Caki2 (cell line): ENCODE data around the gene CASKIN2. TPM values are rescaled to one million over a fixed set of nuclear protein-coding genes. Genes with fewer than 3 reads are reported as not detected.
"Not testable (repeated sequence)": the region's sequence is repeated elsewhere in the genome, so short reads cannot be mapped to it uniquely, and the experiment has no call there.

Experiments
- DNase-seq: peaks from one replicate; pipeline ENCODE4 v3.0.0-alpha.2; 2015; ENCODE audit warnings: low read depth
- in situ Hi-C: cut with HindIII; loops from 2 replicates; pipeline ENCODE4 v1.10.0; 2016; ENCODE audit warnings: low sequenced_read_pairs, low pct_unique_long_range_greater_than_20kb, mixed read lengths
- total RNA-seq: library from RNA; depleted of rRNA; stranded (reverse); fragments of >200 nt; shearing (Covaris generic); gene quantifications from 2 replicates; pipeline ENCODE4 v1.2.3, GENCODE V29; 2014; ENCODE audit warnings: low replicate concordance

Gene CASKIN2
- total RNA-seq, 1 experiment from 2014 or later, result 12.9 TPM

GRCh38 chr17:75524970-75525805, 9.9 kb upstream of the CASKIN2 start, which contains the start of gene LLGL2:
Gene LLGL2 (plus strand): TSS chr17:75525697. CDS start chr17:75543427, 17,730 bp downstream.
- peak; percentile 89 for DNase-seq
- in situ Hi-C loops, result no loop called here

- in situ Hi-C loops, result no loop called here
- DNase-seq, result no peak
Observed at GRCh38 chr17:75524269-75524969, 9.1 kb upstream of the CASKIN2 start.

- in situ Hi-C loops, result no loop called here
- DNase-seq, result no peak
Observed at GRCh38 chr17:75523647-75524046, 8.3 kb upstream of the CASKIN2 start.

GRCh38 chr17:75521951-75522727, 6.8 kb upstream of the CASKIN2 start:
- no peak for DNase-seq
- in situ Hi-C loops, result no loop called here

- DNase-seq, result no peak
- in situ Hi-C loops, result no loop called here
Observed at GRCh38 chr17:75521290-75521689, 6.0 kb upstream of the CASKIN2 start.

- in situ Hi-C loops, DNase-seq: not testable (repeated sequence)
Observed at GRCh38 chr17:75520413-75520812, 5.1 kb upstream of the CASKIN2 start.

GRCh38 chr17:75518983-75519537, 3.7 kb upstream of the CASKIN2 start:
- in situ Hi-C loops, result no loop called here

GRCh38 chr17:75518201-75518600, 2.9 kb upstream of the CASKIN2 start:
- no peak for DNase-seq
- in situ Hi-C loops, result no loop called here

More at GRCh38 chr17:75518983-75519537, 3.7 kb upstream of the CASKIN2 start:
- DNase-seq, result no peak

GRCh38 chr17:75517297-75517865, 2.0 kb upstream of the CASKIN2 start:
- DNase-seq, result no peak
- in situ Hi-C loops, result no loop called here

- in situ Hi-C loops, result no loop called here
- DNase-seq, result no peak
Observed at GRCh38 chr17:75516619-75517296, 1.4 kb upstream of the CASKIN2 start.

- DNase-seq, result peak; percentile 79
- in situ Hi-C loops, result no loop called here
Observed at GRCh38 chr17:75516255-75516618, 900 bp upstream of the CASKIN2 start, which contains the start of gene TSEN54. Gene TSEN54 (plus strand): TSS chr17:75516528. CDS start chr17:75516561, 33 bp downstream.

GRCh38 chr17:75514919-75515495, 330 bp downstream of the CASKIN2 start:
- DNase-seq, result no peak
- in situ Hi-C loops, result no loop called here

GRCh38 chr17:75514299-75514918, 928 bp downstream of the CASKIN2 start:
- peak; percentile 48 for DNase-seq
- in situ Hi-C loops, result no loop called here

- no peak for DNase-seq
- in situ Hi-C loops, result no loop called here
Observed at GRCh38 chr17:75513641-75514000, 1.7 kb downstream of the CASKIN2 start.

GRCh38 chr17:75512926-75513640, 2.3 kb downstream of the CASKIN2 start:
- no peak for DNase-seq
- in situ Hi-C loops, result no loop called here
